Kidney (tissue), 14 donors: ENCODE measurements around the gene IFNA5. TPM values are rescaled to one million over a fixed set of nuclear protein-coding genes. Genes with fewer than 3 reads are reported as not detected.

Source experiments
- DNase-seq, 5 donors: peaks; one replicate each; pipeline ENCODE4 v3.0.0-alpha.2; 2013 to 2020
- FAIRE-seq: peaks from 2 replicates; lab custom pipeline; 2012; peaks lifted over from hg19 to GRCh38; lab: Jason Lieb, UNC
- H3K27ac ChIP-seq, 2 donors: one replicate each; pipeline ENCODE4 v1.7.0; 2013; ENCODE audit warnings: low read depth in 2 of 2, low read length in 2 of 2, inconsistent platforms in 1 of 2
- H3K27me3 ChIP-seq: one replicate; pipeline ENCODE4 v1.7.1; 2013; ENCODE audit warnings: low read length, inconsistent platforms; ENCODE audit not compliant: control insufficient read depth, insufficient read depth
- H3K36me3 ChIP-seq, 3 donors: one replicate each; pipeline versions ENCODE4 v1.7.0 to v1.7.1; 2013; ENCODE audit warnings: low read length in 3 of 3, control low read depth in 1 of 3, inconsistent platforms in 1 of 3; ENCODE audit not compliant: insufficient read depth in 3 of 3, control insufficient read depth in 2 of 3
- H3K4me1 ChIP-seq, 3 donors: one replicate each; pipeline versions ENCODE4 v1.7.0 to v1.7.1; 2013; ENCODE audit warnings: low read length in 3 of 3, inconsistent platforms in 1 of 3, low read depth in 1 of 3; ENCODE audit not compliant: control insufficient read depth in 2 of 3, insufficient read depth in 2 of 3
- H3K4me3 ChIP-seq, 3 donors: one replicate each; pipeline versions ENCODE4 v1.7.0 to v1.8.1; 2013; ENCODE audit warnings: low read length in 3 of 3, control low read depth in 1 of 3, inconsistent platforms in 1 of 3
- H3K9ac ChIP-seq, 3 donors: one replicate each; pipeline versions ENCODE4 v1.7.0 to v1.7.1; 2013; ENCODE audit warnings: low read length in 3 of 3, control low read depth in 1 of 3, inconsistent platforms in 1 of 3
- H3K9me3 ChIP-seq, 3 donors: one replicate each; pipeline versions ENCODE4 v1.7.0 to v1.7.1; 2013; ENCODE audit warnings: low read length in 3 of 3, control low read depth in 1 of 3, inconsistent platforms in 1 of 3; ENCODE audit not compliant: control insufficient read depth in 2 of 3, insufficient read depth in 1 of 3
- CTCF ChIP-seq: IDR thresholded peaks from 3 replicates; pipeline ENCODE4 v1.5.1; 2012; ENCODE audit warnings: mild to moderate bottlenecking, moderate library complexity, borderline replicate concordance; ENCODE audit not compliant: insufficient read depth; ENCODE audit errors: extremely low read depth
- intact Hi-C: fragments of 100-400 bp; cut with DNase I; formaldehyde crosslinking; loops from one replicate; pipeline ENCODE4 v1.11.1; 2022
- polyA plus RNA-seq: library from polyadenylated mRNA; stranded (reverse); fragments of 350-450 nt; fragmentation: Illumina TruSeq; extraction: RNeasy Lipid Tissue Mini Kit (QIAGEN cat#74804); gene quantifications from one replicate; pipeline ENCODE4 v1.2.3, GENCODE V29; 2014; ENCODE audit warnings: low read depth, low replicate concordance; ENCODE audit not compliant: insufficient read depth
- total RNA-seq: library from RNA; stranded (reverse); fragmentation: NEBNext Ultra II Directional; extraction: Animal tissue kit (Norgen Biotek cat#: 25700); gene quantifications from one replicate; pipeline ENCODE4 v1.2.1, GENCODE V29; 2021
- donor health status: control.
- donor health status: control.
- donor health status: control.
- donor health status: control.
- donor health status: control.
- donor health status: DM: yes; HTN: yes; CAD: no.
- donor health status: Normal renal cell carcinoma (clear cell type).

The IFNA5 gene
- total and polyA plus RNA-seq, 2 donors from 2014 or later, result not detected

DNA sequence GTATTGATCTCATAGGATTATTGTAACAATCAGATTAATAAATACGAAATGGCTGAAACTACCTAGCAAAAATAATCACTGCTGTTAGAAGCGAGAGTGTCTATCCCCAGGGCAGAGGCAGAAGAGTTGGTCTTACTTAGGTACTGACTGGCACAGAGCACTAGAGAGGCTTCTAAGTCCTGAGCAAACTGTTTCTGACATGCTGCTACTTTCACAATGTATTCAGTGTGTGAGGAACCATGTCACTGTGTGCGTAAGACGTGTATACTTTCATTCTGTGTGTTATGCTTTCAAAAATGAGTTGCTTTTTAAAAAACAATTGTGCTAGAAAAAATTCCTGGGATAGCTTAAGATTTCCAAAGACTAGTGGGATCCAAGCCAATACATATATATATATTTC is 35.6 kb upstream of the IFNA5 start:
- H3K4me3 ChIP-seq, result no peak overlapping the region
- no peak overlapping the region for H3K27ac ChIP-seq
- no peaks in the 10 kb centered on the region for H3K4me1 ChIP-seq
- FAIRE-seq (no peak), DNase-seq (no peak)
- H3K9me3 ChIP-seq, result no peaks in the 10 kb centered on the region
- H3K27me3 ChIP-seq, result no peaks in the 10 kb centered on the region
- H3K9ac ChIP-seq, result no peak overlapping the region
- intact Hi-C loops, result no loop called here
- TF ChIP-seq CTCF, result no peak
- H3K36me3 ChIP-seq, result no peaks in the 10 kb centered on the region

GRCh38 chr9:21336457-21336856 is 31.3 kb upstream of the IFNA5 start:
- peaks cover 0 to 4% (median 0%) of the 10 kb centered on the region in 3 donors for H3K36me3 ChIP-seq
- H3K9me3 ChIP-seq, result no peaks in the 10 kb centered on the region
- no peak for TF ChIP-seq CTCF
- no peak overlapping the region for H3K4me3 ChIP-seq
- intact Hi-C loops, result no loop called here
- H3K4me1 ChIP-seq, result peaks cover 5 to 16% (median 12%) of the 10 kb centered on the region in 3 donors
- FAIRE-seq (no peak), DNase-seq (no peak)
- H3K9ac ChIP-seq, result no peak overlapping the region
- H3K27me3 ChIP-seq, result no peaks in the 10 kb centered on the region
- no peak overlapping the region for H3K27ac ChIP-seq

- peaks cover 5 to 16% (median 12%) of the 10 kb centered on the region in 3 donors for H3K4me1 ChIP-seq
- H3K9ac ChIP-seq, result peak within 1 kb of the TSS; percentile 97 to 100 (median 100)
- DNase-seq (peak; percentile 95 to 98 (median 96)), FAIRE-seq (no peak)
- H3K27me3 ChIP-seq, result no peaks in the 10 kb centered on the region
- intact Hi-C loops, result no loop called here
- H3K4me3 ChIP-seq, result peak within 1 kb of the TSS; percentile 92 to 98 (median 96)
- no peaks in the 10 kb centered on the region for H3K9me3 ChIP-seq
- TF ChIP-seq CTCF, result no peak
- peak within 1 kb of the TSS; percentile 88 to 94 for H3K27ac ChIP-seq
- peaks cover 0 to 4% (median 0%) of the 10 kb centered on the region in 3 donors for H3K36me3 ChIP-seq
These were observed 29.9 kb upstream of the IFNA5 start, which contains the start of gene KLHL9 for GRCh38 chr9:21334701-21335632. TSS of gene KLHL9 (minus strand) at chr9:21335404. CDS start at chr9:21334859, 545 bp downstream.
